Activated CD8-positive, alpha-beta memory T cell treated with anti-CD3 and anti-CD28 coated beads for 4 hours (primary cell): ENCODE data around the gene SNX19.
"Not testable (repeated sequence)": the region's sequence is repeated elsewhere in the genome, so short reads cannot be mapped to it uniquely, and the experiment has no call there.

Experiments
- DNase-seq, 2 donors: peaks; one replicate each; pipeline ENCODE4 v3.0.0-alpha.2; 2020; ENCODE audit warnings: low read depth in 2 of 2

SNX19 gene

DNA sequence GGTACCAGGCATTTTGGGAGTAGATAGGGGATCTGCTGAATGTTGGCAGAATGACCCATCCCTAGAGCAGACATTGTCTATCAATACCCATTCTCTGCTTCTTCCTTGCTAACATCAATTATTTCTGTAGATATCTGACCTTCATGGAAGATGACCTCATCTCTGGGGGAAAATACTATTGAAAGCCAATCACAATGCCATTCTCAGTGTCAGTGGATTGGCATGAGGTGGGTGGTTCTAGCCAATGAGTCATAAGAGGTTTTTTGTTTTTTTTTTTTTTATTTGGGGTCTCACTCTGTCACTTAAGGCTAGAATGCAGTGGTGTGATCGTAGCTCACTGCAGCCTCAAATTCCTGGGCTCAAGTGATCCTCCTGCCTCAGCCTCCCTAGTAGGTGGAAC is 42.5 kb downstream of the SNX19 start:
- no peak for DNase-seq

DNA sequence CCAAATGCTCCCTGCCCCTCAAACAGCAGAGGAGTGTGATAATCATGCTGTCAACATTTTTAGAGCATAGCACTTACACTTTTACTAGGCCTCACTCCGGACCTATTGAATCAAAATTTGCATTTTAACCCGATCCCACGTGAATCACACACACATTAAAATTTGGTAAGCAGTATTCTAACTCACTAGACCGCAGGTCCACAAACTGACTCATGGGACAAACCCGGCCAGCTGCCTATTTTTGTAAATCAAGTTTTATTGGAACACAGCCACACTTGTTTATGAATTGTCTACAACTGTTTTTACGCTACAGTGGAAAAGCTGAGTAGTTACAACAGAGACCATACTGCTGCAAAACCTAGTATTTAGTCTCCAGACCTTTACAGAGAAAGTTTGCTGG is 43.3 kb downstream of the SNX19 start:
- DNase-seq, result no peak

DNA sequence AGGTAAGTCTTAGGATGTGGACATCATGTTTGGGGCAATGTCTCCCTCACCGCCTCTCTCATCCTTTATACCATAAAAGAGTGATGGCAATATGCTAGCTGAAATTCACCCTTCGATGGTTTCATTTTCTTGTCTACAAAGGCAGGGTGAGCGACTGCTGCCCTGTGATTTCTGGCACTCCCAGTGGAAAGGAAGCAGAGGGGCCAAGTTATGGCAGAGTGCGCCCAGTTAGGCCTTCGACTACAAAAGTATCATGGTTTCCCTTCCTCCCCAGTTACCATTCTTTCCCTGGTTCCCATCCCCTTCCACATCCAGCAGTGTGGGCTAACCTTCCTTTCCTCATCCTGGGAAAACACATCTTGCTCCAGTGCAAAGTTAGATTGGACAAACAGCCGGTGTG is 43.8 kb downstream of the SNX19 start:
- no peak for DNase-seq

DNA sequence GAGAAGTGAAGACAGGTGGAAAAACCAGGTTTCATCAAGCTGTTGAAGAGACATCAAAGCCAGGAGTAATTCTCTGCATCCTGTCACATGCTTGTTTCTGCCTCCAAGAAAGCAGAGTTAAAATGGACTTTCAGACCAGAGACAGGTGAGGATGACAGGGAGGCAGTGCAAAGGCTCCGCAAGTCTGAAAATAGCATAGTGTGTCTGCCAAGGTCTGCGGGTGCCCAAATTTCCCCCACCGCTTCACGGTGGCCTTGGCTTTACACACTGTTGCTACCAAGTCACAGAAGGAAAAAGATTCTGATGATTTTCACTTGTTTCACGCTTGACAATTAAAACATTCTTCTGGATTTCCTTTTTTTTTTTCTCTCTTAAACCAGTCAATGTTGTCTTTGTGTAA is 44.2 kb downstream of the SNX19 start:
- DNase-seq, result no peak

- DNase-seq, result no peak
These were observed 44.7 kb downstream of the SNX19 start for GRCh38 chr11:130871616-130872015.

DNA sequence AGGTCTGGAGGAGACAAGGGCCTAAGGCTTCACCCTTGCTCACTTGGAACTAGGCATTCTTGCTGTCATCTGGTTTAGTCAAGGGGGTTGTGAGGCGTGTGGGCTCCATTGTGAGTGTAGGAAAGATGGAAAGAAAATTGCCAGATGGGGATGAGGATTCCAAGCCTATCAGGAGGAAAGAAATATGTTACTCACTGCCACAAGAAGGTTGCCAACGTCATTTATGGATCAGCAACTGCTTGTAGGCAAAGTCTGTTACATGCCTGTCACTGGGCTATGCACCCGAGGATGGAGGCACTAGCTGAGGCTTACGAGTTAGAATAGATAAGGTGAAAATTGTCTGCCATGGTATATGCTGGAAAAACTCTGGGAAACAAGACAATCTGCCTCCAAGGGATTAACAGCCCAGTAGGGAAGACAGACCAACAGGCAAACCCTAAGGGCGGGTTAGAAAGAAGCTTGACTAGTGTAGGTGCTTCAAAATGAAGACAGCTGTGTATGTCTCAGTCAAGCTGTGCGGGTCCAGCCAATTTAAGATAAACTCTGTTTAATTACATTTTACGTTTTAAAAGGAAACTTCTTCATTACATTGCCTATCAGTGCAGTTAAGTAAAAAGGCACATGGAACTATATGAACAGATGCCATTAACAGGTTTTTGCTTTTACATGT is 47.4 kb downstream of the SNX19 start:
- DNase-seq, result no peak

DNA sequence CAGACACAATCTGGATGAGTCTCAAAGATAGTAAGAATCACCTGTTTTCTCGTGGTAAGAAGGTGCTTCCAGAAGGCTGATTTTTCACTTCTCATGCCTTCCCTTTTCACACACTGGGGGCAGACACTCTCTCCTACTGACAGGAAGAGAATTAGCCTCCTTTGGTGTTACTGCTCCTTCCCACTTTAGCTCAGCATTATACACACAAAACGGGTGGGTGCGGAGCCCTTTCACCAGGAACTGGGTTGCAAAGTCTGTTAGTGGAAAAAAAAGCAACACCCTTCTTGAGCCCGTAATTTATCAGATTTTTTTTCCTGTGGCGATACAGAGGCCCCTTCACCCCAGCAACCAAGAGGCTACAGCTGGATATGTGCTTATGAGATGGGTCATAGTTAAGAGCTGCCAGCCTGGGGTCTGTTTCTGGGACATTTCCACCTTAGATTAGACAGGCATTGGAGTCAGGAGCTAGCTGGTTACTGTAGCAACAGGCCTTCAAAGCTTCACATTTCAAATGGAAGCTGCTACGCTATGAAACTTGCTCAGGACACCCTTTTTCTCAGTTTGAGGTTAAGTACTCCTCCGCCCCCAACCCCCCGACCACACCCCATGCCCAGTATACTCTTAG is 48.1 kb downstream of the SNX19 start:
- no peak for DNase-seq

- no peak for DNase-seq
These were observed 49.4 kb downstream of the SNX19 start for GRCh38 chr11:130866831-130867230.

GRCh38 chr11:130865774-130866114 is 50.5 kb downstream of the SNX19 start:
- DNase-seq, result no peak

- no peak for DNase-seq
These were observed 51.0 kb downstream of the SNX19 start for GRCh38 chr11:130865091-130865773.

GRCh38 chr11:130861902-130862860 is 54.1 kb downstream of the SNX19 start:
- DNase-seq, result peak; percentile 62 to 67

DNA sequence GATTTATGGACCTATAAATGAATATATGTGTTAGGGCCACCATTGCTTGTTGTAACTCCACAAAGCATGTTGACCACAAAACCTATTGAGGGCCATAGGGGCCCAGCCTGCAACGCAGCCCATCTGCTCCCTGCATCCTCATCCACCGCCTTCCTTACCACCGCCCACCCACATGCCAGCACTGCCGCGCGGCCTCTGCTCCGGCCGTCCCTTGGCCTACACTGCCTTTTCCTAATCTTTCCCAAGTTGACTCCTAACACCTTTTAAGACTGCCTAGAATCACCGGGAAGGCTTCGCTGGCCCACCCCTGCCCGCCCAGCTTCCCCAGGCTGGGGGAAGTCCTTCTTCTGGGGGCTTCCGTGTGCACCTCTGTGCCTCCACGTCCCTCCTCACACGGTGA is 55.0 kb downstream of the SNX19 start:
- no peak for DNase-seq

GRCh38 chr11:130859886-130860285 is 56.4 kb downstream of the SNX19 start:
- no peak for DNase-seq

DNA sequence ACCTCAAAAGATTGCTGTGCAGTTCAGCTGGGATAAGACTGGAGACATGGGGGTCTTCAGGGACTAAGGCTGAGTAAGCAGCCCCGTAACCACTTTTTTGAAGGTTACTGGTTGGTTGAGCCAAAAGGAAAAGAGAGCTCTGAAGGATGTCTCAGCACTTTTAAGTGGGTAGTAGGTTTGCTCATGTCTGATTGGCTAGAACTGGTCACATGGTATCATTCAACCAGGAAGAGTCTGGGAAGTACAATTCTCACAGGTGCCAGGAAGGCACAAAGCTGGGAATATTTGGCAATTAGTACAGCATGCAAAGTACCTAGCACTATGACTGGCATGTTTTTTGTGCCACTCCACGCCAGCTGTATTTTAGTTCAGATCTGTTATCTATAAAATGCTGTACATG is 58.1 kb downstream of the SNX19 start:
- no peak for DNase-seq

GRCh38 chr11:130855707-130856106 is 60.6 kb downstream of the SNX19 start:
- DNase-seq, result not testable (repeated sequence)

- DNase-seq, result no peak
These were observed 61.8 kb downstream of the SNX19 start for GRCh38 chr11:130854483-130854882.

DNA sequence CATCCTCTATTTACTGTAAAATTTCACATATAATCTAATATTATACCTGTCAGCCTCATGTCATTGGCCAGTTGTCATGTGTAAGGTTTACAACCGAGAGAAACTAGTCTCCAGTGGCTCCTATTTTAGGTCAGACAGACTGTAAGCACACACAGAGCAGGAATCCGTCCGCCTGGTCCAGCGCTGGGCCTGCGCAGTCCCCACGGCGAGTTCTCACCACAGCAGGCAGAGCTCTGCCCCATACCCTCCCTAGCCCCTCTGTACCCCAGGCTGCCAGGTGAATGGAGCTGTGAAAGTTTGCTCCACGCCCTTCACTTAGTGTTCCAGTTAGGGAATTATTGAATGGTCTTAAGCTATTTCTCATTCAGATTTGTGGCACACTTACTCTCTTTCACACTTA is 63.7 kb downstream of the SNX19 start:
- no peak for DNase-seq

GRCh38 chr11:130850185-130850944 is 65.9 kb downstream of the SNX19 start:
- no peak for DNase-seq

DNA sequence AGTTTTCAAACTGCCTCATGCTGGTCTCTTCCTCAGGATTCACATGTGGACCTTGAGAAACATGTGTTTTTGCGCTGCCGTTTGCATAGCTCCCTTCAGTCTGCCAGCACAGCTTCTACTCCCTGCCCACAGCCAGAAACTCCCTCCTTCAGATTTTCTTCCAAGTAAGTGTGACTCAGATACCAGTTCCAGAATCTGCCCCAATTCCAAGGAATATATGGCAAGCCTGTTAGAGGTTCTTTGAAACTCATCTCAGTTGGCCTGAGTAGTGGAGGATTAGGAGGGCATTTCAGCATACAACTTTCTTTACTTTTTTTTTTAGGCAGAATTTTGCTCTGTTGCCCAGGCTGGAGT is 67.1 kb downstream of the SNX19 start:
- no peak for DNase-seq

GRCh38 chr11:130848361-130849214 is 67.7 kb downstream of the SNX19 start:
- no peak for DNase-seq

GRCh38 chr11:130847517-130847916 is 68.8 kb downstream of the SNX19 start:
- DNase-seq, result no peak
